Keratinocyte (primary cell): ENCODE measurements around the gene KIF25.

Experiments
- EZH2 ChIP-seq: IDR thresholded peaks from one replicate; pipeline ENCODE4 v1.6.1; 2012; ENCODE audit warnings: inconsistent platforms, mild to moderate bottlenecking, low read length, moderate library complexity
- TF ChIP-seq, protein P1 (sequence below), 3 experiments: IDR thresholded peaks in 1 of 3; conservative IDR thresholded peaks in 1 of 3; optimal IDR thresholded peaks in 1 of 3; 2 replicates in 2 of 3; 3 replicates in 1 of 3; pipeline versions ENCODE3 to v1.5.1; 2011; ENCODE audit warnings: low read length in 3 of 3, mild to moderate bottlenecking in 3 of 3, moderate library complexity in 2 of 3, control low read depth in 1 of 3, inconsistent platforms in 1 of 3; ENCODE audit not compliant: insufficient read depth in 2 of 3; ENCODE audit errors: extremely low read depth in 1 of 3

DNA sequence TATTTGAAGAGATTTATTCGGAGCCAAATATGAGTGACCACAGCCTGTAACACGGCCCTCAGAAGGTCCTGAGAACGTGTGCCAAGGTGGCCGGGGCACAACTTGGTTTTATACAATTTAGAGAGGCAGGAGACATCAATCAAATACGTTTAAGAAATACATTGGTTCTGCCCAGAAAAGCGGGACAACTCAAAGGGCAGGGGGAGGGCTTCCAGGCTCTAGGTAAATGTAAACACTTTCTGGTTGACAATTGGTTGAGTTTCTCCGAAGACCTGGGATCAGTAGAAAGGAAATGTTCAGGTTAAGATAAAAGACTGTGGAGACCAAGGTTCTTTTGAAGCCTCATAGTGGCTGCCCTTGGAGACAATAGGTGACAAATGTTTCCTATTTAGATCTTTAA lies 18.9 kb upstream of the KIF25 start:
- TF ChIP-seq, protein P1, sequence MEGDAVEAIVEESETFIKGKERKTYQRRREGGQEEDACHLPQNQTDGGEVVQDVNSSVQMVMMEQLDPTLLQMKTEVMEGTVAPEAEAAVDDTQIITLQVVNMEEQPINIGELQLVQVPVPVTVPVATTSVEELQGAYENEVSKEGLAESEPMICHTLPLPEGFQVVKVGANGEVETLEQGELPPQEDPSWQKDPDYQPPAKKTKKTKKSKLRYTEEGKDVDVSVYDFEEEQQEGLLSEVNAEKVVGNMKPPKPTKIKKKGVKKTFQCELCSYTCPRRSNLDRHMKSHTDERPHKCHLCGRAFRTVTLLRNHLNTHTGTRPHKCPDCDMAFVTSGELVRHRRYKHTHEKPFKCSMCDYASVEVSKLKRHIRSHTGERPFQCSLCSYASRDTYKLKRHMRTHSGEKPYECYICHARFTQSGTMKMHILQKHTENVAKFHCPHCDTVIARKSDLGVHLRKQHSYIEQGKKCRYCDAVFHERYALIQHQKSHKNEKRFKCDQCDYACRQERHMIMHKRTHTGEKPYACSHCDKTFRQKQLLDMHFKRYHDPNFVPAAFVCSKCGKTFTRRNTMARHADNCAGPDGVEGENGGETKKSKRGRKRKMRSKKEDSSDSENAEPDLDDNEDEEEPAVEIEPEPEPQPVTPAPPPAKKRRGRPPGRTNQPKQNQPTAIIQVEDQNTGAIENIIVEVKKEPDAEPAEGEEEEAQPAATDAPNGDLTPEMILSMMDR (optimal IDR thresholded peaks at IDR 0.05 in 1 of 3, IDR thresholded peaks at IDR 0.05 in 1 of 3, conservative IDR thresholded peaks at IDR 0.05 in 1 of 3; ENCODE audit: extremely low read depth in 1 of 3, insufficient read depth in 2 of 3, low read length in 3 of 3) = no peak
- TF ChIP-seq EZH2 = no peak
